HFFc6 (cell line): Measurements from ENCODE around the gene SORCS3. TPM values are rescaled to one million over a fixed set of nuclear protein-coding genes. Genes with fewer than 3 reads are reported as not detected.

ENCODE experiments used
- DNase-seq: peaks from one replicate; pipeline ENCODE4 v3.0.0-alpha.2; 2018
- H3K27ac Mint-ChIP-seq: 2 replicates; pipeline ENCODE4 v1.8.0; 2020; ENCODE audit warnings: mild to moderate bottlenecking, mixed read lengths
- H3K27me3 Mint-ChIP-seq: 2 replicates; pipeline ENCODE4 v1.8.0; 2021; ENCODE audit warnings: mild to moderate bottlenecking, moderate library complexity, mixed read lengths; ENCODE audit not compliant: insufficient read depth
- H3K36me3 Mint-ChIP-seq: 2 replicates; pipeline ENCODE4 v1.8.0; 2021; ENCODE audit warnings: low read depth, mixed read lengths
- H3K4me1 Mint-ChIP-seq: 2 replicates; pipeline ENCODE4 v1.8.0; 2020; ENCODE audit warnings: low read depth, mixed read lengths
- H3K4me3 Mint-ChIP-seq: 2 replicates; pipeline ENCODE4 v1.8.0; 2020; ENCODE audit warnings: mild to moderate bottlenecking, moderate library complexity, mixed read lengths
- H3K9me3 Mint-ChIP-seq: 2 replicates; pipeline ENCODE4 v1.8.0; 2020; ENCODE audit warnings: mild to moderate bottlenecking, mixed read lengths
- CTCF ChIP-seq: fragments of 200-600 bp; sonication (generic); IDR thresholded peaks from 2 replicates; pipeline ENCODE4 v1.5.0; 2021; ENCODE audit warnings: antibody characterized with exemption, mild to moderate bottlenecking
- total RNA-seq, 6 experiments: library from RNA; stranded (reverse); fragmentation: NEBNext Ultra II Directional; extraction: Animal tissue kit (Norgen Biotek cat#: 25700); gene quantifications; 2 replicates in 1 of 6; 3 replicates in 5 of 6; pipeline ENCODE4 v1.2.3, GENCODE V29; 2021

Gene SORCS3
- total RNA-seq, 6 experiments from 2014 or later = not detected

GRCh38 chr10:105291571-105291970 lies 650.5 kb downstream of the SORCS3 start:
- H3K36me3 Mint-ChIP-seq = no peaks in the 10 kb centered on the region
- TF ChIP-seq CTCF = no peak
- no peaks in the 10 kb centered on the region for H3K27me3 Mint-ChIP-seq
- H3K9me3 Mint-ChIP-seq = peaks cover 40% of the 10 kb centered on the region
- no peak overlapping the region for H3K4me3 Mint-ChIP-seq
- H3K4me1 Mint-ChIP-seq = no peaks in the 10 kb centered on the region
- H3K27ac Mint-ChIP-seq = no peak overlapping the region
- no peak for DNase-seq

GRCh38 chr10:105292236-105292635 lies 651.1 kb downstream of the SORCS3 start:
- no peak for TF ChIP-seq CTCF
- Mint-ChIP-seq H3K4me3 (no peak overlapping the region), H3K36me3 (no peaks in the 10 kb centered on the region), H3K4me1 (no peaks in the 10 kb centered on the region), H3K9me3 (peaks cover 42% of the 10 kb centered on the region), H3K27ac (no peak overlapping the region), H3K27me3 (no peaks in the 10 kb centered on the region)
- no peak for DNase-seq
